Bronchial epithelial cell (primary cell): ENCODE results near the gene DUSP15. TPM values are rescaled to one million over a fixed set of nuclear protein-coding genes. Genes with fewer than 3 reads are reported as not detected.

Source experiments
- DNase-seq: peaks from one replicate; pipeline ENCODE4 v3.0.0-alpha.2; 2010; ENCODE audit warnings: low read depth
- FAIRE-seq: peaks from 2 replicates; lab custom pipeline; 2011; peaks lifted over from hg19 to GRCh38; lab: Jason Lieb, UNC
- H3K27me3 ChIP-seq: 2 replicates; pipeline ENCODE4 v1.5.1; 2011; ENCODE audit warnings: low read length; ENCODE audit not compliant: control insufficient read depth, insufficient read depth
- H3K36me3 ChIP-seq: 2 replicates; pipeline ENCODE4 v1.5.1; 2011; ENCODE audit warnings: low read length; ENCODE audit not compliant: control insufficient read depth, insufficient read depth
- H3K4me3 ChIP-seq: 2 replicates; pipeline ENCODE4 v1.5.1; 2011; ENCODE audit warnings: mild to moderate bottlenecking, low read depth, low read length, control low read depth
- CTCF ChIP-seq: IDR thresholded peaks from 2 replicates; pipeline ENCODE4 v1.5.1; 2011; ENCODE audit warnings: mild to moderate bottlenecking, moderate library complexity, low read length, control low read depth, inconsistent platforms; ENCODE audit not compliant: insufficient read depth, severe bottlenecking
- total RNA-seq: library from RNA; depleted of rRNA; stranded (reverse); fragments of >200 nt; gene quantifications from 2 replicates; pipeline ENCODE4 v1.2.1, GENCODE V29; 2014

Gene DUSP15
- total RNA-seq, 1 donor from 2014 or later = not detected

- DNase-seq (no peak), FAIRE-seq (no peak)
- H3K4me3 ChIP-seq = no peak overlapping the region
- H3K27me3 ChIP-seq = no peaks in the 10 kb centered on the region
- no peaks in the 10 kb centered on the region for H3K36me3 ChIP-seq
- no peak for TF ChIP-seq CTCF
These were observed 59.1 kb downstream of the DUSP15 start for GRCh38 chr20:31811198-31811597.

Other genes with a start within 250 kb of the DUSP15 start
- not detected in 2 replicates for gene COX4I2, start 232.6 kb downstream of the DUSP15 start, total RNA-seq
- gene BCL2L1, start 147.7 kb downstream of the DUSP15 start, total RNA-seq = 93.5 and 93.8 TPM in 2 replicates
- gene TPX2, start 131.2 kb downstream of the DUSP15 start, total RNA-seq = 1.3 and 1.8 TPM in 2 replicates
- not detected in 2 replicates for gene MYLK2, start 51.2 kb downstream of the DUSP15 start, total RNA-seq
- gene FOXS1, start 24.9 kb downstream of the DUSP15 start, total RNA-seq = not detected in 2 replicates
- under 0.01 TPM in 1 of 2 replicates, not detected in the other for gene TTLL9, start 107 bp upstream of the DUSP15 start, total RNA-seq
- 6.3 and 6.8 TPM in 2 replicates for gene PDRG1, start 81.5 kb upstream of the DUSP15 start, total RNA-seq
- not detected in 2 replicates for gene XKR7, start 97.6 kb upstream of the DUSP15 start, total RNA-seq
- not detected in 2 replicates for gene CCM2L, start 139.9 kb upstream of the DUSP15 start, total RNA-seq
- under 0.01 and 0.13 TPM in 2 replicates for gene HCK, start 181.7 kb upstream of the DUSP15 start, total RNA-seq
- gene TM9SF4, start 239.2 kb upstream of the DUSP15 start, total RNA-seq = 19.0 and 22.0 TPM in 2 replicates